NCI-H748 treated with DMSO at 0.1 percent for 48 hours (cell line): ENCODE measurements around the gene GPC2.
"Not testable (repeated sequence)": the region's sequence is repeated elsewhere in the genome, so short reads cannot be mapped to it uniquely, and the experiment has no call there.

Experiments used
- DNase-seq: peaks from one replicate; lab custom pipeline; 2025; lab: John Stamatoyannopoulos, UW

Gene GPC2, protein sequence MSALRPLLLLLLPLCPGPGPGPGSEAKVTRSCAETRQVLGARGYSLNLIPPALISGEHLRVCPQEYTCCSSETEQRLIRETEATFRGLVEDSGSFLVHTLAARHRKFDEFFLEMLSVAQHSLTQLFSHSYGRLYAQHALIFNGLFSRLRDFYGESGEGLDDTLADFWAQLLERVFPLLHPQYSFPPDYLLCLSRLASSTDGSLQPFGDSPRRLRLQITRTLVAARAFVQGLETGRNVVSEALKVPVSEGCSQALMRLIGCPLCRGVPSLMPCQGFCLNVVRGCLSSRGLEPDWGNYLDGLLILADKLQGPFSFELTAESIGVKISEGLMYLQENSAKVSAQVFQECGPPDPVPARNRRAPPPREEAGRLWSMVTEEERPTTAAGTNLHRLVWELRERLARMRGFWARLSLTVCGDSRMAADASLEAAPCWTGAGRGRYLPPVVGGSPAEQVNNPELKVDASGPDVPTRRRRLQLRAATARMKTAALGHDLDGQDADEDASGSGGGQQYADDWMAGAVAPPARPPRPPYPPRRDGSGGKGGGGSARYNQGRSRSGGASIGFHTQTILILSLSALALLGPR

DNA sequence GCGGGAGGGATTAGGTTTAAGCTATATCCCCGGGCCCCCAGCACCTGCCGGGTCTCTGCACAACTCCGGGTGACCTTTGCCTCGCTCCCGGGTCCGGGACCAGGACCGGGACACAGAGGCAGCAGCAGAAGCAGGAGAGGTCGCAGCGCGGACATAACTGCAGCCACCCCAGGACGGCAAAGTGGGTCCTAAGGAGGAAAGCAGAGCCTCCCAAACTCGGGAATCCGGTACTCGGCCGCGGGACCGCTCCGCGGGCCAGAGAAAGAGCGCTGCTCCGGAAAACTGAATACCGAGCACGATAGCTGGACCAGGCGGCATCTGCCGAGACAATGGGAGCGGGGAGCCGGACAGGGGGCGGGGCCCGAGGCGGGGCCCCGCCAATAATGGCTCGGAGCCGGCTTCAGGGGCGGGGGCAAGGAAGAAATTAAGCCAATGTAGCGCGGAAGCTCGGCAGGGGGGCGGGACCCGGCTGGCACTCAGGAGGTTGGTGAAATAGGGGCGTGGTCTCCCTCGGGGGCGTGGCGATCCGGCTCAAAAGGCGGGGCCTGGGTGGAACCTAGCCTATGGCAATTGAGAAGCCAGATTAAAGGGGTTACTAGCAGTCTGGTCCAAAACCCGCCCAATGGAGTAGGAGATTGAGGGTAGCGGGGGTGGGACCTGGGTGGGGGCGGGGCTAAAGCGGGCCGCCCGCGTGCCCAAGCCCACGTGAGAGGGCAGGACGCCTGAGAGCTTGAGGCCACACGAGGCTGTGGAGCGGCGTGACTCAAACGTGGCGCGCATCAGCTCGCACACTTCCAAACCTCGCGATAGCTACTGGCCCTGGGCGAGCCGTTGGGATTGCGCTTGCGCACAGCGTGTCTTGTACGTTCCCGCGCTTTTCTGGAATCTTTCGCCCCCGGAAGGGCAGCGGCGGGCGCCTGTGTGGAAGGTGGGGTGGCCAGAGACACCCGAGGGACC, at the start of gene GPC2, which contains the start of gene STAG3:
Gene GPC2, minus strand, starts transcription at position 337 of the 957 bp plus-strand sequence. Its CDS starts 182 bp downstream, at position 155.
Gene STAG3, plus strand, starts transcription at position 874 of the 957 bp plus-strand sequence. CDS start 2,639 bp downstream, outside the sequence.
- peak; percentile 92 for DNase-seq

- not testable (repeated sequence) for DNase-seq
These were observed 47.7 kb upstream of the GPC2 start for GRCh38 chr7:100224891-100225290.

DNA sequence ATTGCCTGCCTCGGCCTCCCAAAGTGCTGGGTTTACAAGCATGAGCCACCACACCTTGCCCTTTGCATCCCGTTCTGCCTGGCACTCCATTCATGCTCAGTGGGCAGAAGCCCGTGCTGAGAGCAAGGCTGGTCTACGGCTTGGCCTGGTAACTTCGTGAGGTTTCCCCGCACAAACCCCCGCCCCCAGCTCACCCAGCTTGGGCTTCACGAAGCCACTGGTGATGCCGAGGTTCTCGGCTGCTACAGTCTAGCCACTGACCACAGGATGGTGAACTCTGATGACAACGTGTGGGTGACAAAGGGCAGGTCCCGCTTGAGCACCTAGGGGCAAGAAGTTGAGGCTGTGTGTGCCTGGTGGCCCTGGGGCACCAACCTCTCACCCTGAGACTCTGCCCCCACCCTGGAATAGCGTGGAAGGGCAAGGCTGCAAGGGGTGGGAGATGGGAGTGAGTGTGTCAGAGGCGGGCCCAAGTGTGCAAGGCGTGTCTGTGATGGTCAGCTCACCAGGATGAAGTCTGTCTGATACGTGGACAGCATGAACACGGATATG, 46.3 kb upstream of the GPC2 start:
- DNase-seq, result not testable (repeated sequence)

- DNase-seq, result no peak
These were observed 45.4 kb upstream of the GPC2 start for GRCh38 chr7:100222445-100223132.

DNA sequence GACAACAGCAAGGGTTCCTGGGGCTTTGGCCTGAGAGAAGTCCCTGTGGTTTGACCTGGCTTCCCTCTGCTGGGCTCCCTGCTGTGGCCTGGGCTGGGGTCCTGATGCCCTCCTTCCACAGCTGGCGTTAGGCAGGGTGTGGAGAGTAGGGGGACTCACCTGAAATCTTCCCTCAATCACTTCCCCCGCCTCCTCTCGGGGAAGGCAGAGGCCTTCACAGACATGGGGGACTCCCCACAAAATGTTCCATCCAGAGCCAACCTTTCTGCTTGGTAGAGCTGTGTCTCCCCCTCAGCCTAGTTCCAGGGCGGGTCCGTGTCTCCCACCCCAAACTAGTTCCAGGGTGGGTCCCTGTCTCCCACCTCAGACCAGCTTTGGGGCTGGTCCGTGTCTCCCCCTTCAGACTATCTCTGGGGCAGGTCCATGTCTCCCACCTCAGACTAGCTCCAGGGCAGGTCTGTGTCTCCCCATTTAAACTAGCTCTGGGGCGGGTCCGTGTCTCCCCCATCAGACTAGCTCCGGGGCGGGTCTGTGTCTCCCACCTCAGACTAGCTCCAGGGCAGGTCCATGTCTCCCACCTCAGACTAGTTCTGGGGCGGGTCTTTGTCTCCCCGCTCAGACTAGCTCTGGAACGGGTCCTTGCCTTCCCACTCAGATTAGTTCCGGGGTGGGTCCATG, 44.7 kb upstream of the GPC2 start:
- DNase-seq, result no peak

DNA sequence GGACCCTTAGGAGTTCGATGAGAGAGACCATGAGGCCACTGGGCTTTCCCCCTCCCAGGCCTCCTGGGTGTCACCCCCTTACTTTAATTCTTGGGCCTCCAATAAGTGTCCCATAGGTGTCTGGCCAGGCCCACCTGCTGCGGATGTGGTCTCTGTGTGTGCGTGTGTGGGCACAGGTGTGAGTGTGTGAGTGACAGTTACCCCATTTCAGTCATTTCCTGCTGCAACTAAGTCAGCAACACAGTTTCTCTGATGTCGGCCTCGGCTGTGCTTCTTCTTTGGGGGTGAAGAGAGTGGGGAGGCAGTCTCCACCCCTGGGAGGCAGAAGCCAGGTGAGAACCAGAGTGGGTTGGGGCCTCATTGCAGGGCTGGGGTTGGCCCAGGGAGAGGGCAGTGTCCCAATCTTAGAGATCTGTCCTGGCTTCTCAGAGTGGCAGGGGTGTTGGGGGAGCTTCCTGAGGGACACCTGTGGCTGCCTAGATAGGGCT, 44.1 kb upstream of the GPC2 start:
- DNase-seq, result no peak

- DNase-seq, result no peak
These were observed 43.5 kb upstream of the GPC2 start for GRCh38 chr7:100220586-100221230.

DNA sequence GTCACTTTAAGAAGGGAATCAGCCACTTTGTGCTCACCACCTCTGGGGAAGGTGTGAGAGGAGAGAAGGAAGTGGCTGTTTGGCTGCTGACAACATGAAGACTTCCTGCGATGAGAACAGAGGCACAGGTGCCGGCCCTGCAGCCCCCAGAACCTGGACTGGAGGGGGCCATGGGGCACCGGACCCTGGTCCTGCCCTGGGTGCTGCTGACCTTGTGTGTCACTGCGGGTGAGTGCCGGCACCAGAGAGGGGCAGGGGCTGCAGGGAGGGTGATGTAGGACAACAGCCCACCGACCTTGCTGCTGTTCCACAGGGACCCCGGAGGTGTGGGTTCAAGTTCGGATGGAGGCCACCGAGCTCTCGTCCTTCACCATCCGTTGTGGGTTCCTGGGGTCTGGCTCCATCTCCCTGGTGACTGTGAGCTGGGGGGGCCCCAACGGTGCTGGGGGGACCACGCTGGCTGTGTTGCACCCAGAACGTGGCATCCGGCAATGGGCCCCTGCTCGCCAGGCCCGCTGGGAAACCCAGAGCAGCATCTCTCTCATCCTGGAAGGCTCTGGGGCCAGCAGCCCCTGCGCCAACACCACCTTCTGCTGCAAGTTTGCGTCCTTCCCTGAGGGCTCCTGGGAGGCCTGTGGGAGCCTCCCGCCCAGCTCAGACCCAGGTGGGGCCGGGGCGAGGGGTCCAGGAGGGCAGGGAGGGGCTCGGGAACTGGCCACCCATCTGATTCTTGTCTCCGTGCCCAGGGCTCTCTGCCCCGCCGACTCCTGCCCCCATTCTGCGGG, 42.8 kb upstream of the GPC2 start, which contains the start of gene PVRIG:
Gene PVRIG, plus strand, starts transcription at position 149 of the 785 bp plus-strand sequence. Its CDS starts 22 bp downstream, at position 171.
- DNase-seq, result not testable (repeated sequence)

GRCh38 chr7:100219271-100219737, 42.1 kb upstream of the GPC2 start:
- DNase-seq, result no peak

DNA sequence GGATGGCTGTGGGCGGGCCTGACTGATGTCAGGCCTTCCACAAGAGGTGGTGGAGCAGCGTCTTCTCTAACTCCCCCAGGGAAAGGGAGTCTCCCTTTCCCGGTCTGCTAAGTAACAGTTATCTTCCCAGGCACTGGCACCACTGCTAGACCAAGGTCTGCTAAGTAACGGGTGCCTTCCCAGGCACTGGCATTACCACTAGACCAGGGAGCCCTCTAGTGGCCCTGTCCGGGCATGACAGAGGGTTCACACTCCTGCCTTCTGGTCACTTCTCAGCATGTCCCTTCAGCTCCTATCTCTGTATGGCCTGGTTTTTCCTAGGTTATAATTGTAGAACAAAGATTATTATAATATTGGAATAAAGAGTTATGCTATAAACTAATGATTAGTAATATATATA, 40.8 kb upstream of the GPC2 start:
- peak; percentile 11 for DNase-seq

DNA sequence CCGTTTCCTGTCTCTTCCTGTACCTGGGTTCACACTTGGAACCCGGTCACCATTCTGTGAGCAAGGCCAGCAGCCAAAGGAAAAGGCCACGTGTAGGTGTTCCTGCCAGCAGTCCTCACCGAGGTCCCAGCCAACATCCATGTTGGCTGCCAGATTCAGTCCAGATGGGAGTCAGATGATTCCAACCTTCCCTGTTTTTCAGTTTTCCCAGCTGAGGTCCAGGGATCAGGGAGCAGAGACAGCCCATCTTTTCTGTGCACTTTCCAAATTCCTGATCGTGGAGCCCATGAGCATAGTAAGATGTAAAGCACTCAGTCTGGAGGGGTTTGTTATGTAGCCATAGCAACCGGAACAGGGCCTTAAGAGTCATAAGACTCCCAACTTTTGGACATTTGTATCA, 38.7 kb upstream of the GPC2 start:
- DNase-seq, result no peak

GRCh38 chr7:100214356-100214755, 37.2 kb upstream of the GPC2 start:
- DNase-seq, result not testable (repeated sequence)

GRCh38 chr7:100213672-100214071, 36.5 kb upstream of the GPC2 start:
- DNase-seq, result no peak

GRCh38 chr7:100212631-100213286, 35.6 kb upstream of the GPC2 start:
- no peak for DNase-seq

DNA sequence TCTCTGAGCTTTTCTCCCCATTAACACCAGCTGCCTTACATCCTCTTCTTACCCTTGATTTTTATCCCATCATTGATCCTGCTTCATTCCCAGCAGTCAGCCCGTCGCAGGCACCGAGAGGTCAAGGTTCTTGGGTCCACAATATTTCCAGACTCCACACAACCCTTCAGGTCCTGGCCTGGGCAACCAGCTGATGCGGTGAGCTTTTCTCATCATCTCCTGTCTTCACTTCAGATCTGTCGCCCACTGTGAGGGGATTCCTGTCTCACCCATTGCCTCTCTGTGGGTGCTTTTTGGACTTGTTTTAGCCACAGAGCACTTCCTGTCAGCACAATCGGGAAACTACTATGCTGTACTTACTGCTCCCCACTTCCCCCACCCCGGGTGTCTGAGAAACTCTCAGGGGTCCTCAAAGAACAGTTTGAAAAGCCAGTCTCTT, 34.2 kb upstream of the GPC2 start:
- no peak for DNase-seq

GRCh38 chr7:100210805-100211204, 33.6 kb upstream of the GPC2 start:
- no peak for DNase-seq

- no peak for DNase-seq
These were observed 32.3 kb upstream of the GPC2 start for GRCh38 chr7:100209493-100209892.

- DNase-seq, result no peak
These were observed 31.8 kb upstream of the GPC2 start for GRCh38 chr7:100208911-100209408.
